Left kidney (tissue), 2 donors: ENCODE data around the gene PIK3CG. TPM values are rescaled to one million over a fixed set of nuclear protein-coding genes. Genes with fewer than 3 reads are reported as not detected.
A peak's percentile ranks its signal among the peaks of the same experiment; 100 is the strongest.
"Not testable (repeated sequence)": the region's sequence is repeated elsewhere in the genome, so short reads cannot be mapped to it uniquely, and the experiment has no call there.

ENCODE experiments used
- DNase-seq: peaks from one replicate; pipeline ENCODE4 v3.0.0-alpha.2; 2013
- polyA plus RNA-seq: library from polyadenylated mRNA; unstranded; fragments of 120-200 nt; gene quantifications from one replicate; pipeline ENCODE4 v1.2.1, GENCODE V29; 2013; ENCODE audit not compliant: insufficient read length

PIK3CG gene
- polyA plus RNA-seq, 1 donor: 2.7 TPM

DNA sequence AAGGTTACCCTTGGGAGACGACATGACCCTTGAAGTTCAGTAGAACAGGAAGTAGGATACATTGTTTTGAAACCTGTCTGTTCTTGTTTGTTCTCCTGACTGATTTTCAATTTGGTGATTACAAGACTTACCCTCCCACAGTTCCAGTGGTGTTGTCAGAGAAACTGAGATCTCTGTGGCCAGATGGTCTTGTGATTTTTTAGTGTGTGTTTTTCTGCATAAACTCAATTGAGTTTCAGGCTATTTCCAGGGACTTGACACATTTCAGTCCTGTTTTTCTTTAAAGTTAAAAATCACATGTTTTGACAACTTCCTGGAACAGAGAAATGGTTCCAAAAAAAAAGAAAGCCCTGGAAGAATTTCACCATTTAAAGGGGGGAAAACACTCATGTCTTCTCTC, 22.3 kb downstream of the PIK3CG start:
- DNase-seq: no peak

DNA sequence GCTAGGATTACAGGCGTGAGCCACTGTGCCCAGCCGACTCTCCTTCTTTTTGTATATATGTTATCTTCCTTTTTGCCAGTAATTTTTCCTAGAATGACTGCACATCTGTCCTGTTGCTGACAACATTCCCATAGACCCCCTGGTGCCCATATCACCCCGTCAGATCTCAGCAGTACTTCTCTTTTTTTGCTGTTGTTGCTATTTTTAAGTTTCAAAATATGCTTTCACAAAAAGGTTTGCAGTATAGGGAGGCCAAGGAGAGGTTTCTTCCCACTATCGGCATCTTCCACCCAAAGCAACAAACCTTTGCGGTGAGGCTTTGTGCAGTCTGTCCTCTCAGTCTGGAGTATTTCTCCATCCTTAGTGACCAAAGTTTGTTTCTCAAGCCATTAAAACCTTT, 23.1 kb downstream of the PIK3CG start:
- DNase-seq: no peak

GRCh38 chr7:106890952-106891351, 25.9 kb downstream of the PIK3CG start:
- DNase-seq: no peak

DNA sequence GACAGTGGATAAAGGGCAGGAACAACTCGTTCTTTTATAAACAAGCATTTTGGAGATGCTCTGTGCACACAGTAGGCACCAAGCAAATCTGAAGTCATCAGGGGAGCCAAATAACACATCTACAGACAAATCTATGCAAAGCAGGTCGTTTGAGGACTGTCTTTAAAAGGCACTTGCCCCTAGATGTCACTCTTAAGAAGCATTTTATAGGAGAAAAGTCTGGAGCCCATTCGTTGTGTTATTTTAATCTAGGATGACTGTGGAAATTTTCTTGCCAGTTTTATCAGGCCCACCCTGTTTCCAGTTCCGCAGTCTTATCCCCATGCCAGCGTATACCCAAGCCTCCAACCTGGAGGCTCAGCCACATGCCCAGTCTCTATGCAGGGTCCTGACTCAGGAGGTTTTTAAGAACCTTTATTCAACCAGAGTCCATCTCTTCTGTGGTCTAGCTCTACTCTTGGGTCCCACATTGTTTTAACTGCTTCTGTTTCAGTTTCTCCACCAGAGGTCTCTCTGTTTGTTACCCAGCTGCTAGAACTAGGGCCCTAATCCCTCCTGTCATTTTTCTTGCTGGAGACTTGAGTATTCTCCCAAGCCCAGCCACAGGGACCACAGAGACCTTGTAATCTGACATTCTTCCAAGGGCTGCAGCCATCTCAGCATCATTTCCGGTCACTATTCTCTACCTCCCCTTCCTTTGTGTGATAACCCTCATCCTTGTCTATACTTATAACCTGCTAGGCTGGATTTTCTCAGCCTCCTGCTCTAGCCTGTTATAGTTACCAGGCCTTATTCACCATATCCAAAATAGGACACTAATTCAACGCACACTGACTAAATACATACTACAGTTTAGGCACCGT, 26.7 kb downstream of the PIK3CG start:
- no peak for DNase-seq

GRCh38 chr7:106893591-106893990, 28.5 kb downstream of the PIK3CG start:
- no peak for DNase-seq

GRCh38 chr7:106895246-106895864, 30.3 kb downstream of the PIK3CG start:
- DNase-seq: no peak

- DNase-seq: no peak
Observed at GRCh38 chr7:106896231-106896630, 31.1 kb downstream of the PIK3CG start.

GRCh38 chr7:106897553-106897952, 32.5 kb downstream of the PIK3CG start:
- not testable (repeated sequence) for DNase-seq

DNA sequence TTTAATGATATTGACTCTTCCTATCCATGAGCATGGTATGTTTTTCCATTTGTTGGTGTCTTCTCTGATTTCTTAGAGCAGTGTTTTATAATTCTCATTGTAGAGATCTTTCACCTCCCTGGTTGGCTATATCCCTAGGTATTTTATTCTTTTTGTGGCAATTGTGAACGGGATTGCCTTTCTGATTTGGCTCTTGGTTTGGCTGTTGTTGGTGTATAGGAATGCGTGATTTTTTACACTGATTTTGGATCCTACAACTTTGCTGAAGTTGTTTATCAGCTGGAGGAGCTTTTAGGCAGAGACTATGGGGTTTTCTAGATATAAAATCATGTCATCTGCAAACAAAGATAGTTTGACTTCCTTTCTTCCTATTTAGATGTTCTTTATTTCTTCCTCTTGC, 33.9 kb downstream of the PIK3CG start:
- DNase-seq: not testable (repeated sequence)

- DNase-seq: no peak
Observed at GRCh38 chr7:106901828-106902441, 36.9 kb downstream of the PIK3CG start.

DNA sequence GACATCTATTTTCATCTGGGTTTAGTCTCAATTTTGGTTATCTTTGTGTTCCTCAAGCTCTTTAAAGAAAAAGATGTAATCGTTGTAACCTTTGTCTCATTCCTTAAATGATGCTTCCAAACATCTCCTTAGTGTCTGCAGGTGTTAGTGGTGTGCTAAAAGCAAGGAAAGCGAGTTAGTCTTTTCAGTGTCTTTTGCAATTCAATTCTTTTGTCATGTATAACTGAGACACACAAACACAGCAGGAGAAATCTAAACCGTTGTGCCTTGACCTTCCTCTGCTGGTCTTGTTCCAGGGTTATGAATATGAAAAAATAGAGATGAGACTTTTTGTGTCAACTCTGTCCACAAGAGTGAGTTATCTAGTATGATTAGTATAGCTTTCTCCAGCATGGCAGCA, 40.7 kb downstream of the PIK3CG start:
- no peak for DNase-seq

DNA sequence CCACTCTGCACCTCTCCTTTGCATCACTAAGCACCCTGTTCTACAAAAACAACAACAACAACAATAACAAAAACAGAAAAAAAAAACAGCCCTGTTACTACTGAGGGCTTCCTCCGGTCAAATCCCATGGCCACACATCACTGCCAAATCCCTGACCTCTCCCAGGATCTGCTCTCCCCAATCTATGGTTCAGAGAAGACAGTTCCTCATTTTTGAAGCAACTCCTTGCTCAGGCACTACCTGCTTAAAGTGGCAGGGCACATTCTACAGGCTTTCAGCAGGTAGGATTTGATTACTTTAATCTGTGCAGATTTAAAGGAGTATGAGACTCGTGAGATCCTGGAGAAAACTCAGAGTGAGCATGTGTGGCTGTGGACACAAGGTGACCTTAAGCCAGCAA, 46.9 kb downstream of the PIK3CG start:
- DNase-seq: no peak

GRCh38 chr7:106914018-106914607, 49.0 kb downstream of the PIK3CG start:
- no peak for DNase-seq

DNA sequence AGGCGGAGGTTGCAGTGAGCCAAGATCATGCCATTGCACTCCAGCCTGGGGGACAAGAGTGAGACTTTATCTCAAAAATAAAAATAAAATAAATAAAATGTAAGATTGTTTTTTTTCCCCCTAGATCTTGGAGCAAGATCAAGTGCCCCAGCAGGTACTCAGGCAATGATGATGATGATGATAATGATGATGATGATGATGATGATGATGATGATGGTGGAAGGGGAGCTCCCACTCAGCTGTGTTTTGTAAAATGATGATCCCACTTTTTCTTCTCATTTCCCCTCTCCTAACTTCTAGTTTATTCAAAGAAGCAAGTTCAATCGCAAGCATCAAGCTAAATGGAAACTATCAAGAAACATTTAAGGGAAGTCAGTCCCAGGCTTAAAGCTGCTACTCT, 50.3 kb downstream of the PIK3CG start:
- DNase-seq: no peak

DNA sequence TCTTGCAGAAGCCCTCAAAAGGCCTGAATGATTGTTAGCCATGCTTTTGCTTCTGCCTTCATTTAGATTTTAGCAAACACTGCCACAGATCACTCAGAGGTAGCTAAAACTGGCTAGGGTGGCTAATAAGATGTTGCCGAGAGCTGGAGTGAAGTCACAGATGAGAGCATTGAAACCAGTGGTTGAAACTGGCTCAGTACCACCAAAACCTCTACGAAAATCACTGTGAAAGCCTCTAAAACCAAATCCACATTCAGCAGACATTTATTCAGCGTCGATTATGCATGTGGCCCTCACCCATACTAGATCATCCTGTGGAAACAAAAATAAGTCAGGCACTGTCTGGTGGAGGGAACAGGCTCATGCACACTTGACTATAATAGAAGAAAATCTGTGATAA, 50.8 kb downstream of the PIK3CG start:
- no peak for DNase-seq

- DNase-seq: no peak
Observed at GRCh38 chr7:106916679-106917078, 51.6 kb downstream of the PIK3CG start.

- no peak for DNase-seq
Observed at GRCh38 chr7:106918991-106919390, 53.9 kb downstream of the PIK3CG start.

GRCh38 chr7:106924468-106924867, 59.4 kb downstream of the PIK3CG start:
- not testable (repeated sequence) for DNase-seq

DNA sequence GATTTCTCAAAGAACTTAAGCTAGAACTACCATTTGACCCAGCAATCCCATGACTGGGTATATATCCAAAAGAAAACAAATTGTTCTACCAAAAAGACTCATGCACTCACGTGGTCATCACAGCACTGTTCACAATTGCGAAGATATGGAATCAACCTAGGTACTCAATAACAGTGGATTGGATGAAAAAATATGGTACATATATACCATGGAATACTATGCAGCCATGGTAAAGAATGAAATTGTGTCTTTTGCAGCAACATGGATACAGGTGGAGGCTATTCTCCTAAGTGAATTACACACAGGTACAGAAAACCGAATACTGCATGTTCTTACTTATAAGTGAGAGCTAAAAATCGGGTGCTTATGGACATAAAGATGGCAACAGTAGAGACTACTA, 61.8 kb downstream of the PIK3CG start:
- no peak for DNase-seq

DNA sequence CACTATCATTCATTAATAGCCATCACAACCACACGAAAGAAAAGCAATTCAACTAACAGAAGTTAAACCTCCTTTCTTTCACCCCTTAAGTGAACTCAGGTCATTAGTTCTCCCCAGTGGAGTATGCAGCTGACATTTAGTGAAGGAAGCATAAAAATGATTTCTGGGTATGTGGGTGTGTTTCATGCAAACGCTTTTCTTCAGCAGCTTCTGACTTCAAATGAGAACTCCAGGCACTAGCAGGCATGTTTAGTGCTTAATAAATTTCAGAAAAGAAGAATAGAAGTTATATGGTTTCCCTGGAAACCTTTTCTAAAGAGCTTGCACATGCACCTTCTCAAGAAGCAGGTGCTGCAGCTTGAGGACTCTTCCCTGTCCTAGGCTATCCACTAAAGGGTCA, 62.5 kb downstream of the PIK3CG start:
- peak; percentile 45 for DNase-seq

DNA sequence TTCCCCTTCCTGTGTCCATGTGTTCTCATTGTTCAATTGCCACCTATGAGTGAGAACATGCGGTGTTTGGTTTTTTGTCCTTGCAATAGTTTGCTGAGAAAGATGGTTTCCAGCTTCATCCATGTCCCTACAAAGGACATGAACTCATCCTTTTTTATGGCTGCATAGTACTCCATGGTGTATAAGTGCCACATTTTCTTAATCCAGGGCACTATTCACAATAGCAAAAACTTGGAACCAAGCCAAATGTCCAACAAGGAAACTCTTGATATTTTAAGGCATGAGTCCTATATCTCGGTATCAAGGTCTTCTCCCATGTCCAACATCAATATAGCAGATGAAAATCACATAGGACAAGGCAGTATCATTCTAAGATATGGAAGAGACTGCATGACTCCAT, 64.5 kb downstream of the PIK3CG start:
- DNase-seq: not testable (repeated sequence)

GRCh38 chr7:106936236-106936635, 71.2 kb downstream of the PIK3CG start:
- DNase-seq: no peak

DNA sequence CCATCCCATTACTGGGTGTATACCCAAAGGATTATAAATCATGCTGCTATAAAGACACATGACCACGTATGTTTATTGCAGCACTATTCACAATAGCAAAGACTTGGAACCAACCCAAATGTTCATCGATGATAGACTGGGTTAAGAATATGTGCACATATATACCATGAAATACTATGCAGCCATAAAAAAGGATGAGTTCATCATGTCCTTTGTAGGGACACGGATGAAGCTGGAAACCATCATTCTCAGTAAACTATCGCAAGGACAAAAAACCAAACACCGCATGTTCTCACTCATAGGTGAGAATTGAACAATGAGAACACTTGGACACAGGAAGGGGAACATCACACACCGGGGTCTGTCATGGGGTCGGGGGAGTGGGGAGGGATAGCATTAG, 73.0 kb downstream of the PIK3CG start:
- DNase-seq: not testable (repeated sequence)
